GM19397 (cell line): Measurements from ENCODE around the gene TALDO1.

Experiments used
- ATAC-seq: cut with Tn5 transposase; IDR thresholded peaks from one replicate; pipeline ENCODE4 v1.9.1; 2021; ENCODE audit warnings: mild to moderate bottlenecking, moderate library complexity; ENCODE audit not compliant: unreplicated experiment

TALDO1 gene

DNA sequence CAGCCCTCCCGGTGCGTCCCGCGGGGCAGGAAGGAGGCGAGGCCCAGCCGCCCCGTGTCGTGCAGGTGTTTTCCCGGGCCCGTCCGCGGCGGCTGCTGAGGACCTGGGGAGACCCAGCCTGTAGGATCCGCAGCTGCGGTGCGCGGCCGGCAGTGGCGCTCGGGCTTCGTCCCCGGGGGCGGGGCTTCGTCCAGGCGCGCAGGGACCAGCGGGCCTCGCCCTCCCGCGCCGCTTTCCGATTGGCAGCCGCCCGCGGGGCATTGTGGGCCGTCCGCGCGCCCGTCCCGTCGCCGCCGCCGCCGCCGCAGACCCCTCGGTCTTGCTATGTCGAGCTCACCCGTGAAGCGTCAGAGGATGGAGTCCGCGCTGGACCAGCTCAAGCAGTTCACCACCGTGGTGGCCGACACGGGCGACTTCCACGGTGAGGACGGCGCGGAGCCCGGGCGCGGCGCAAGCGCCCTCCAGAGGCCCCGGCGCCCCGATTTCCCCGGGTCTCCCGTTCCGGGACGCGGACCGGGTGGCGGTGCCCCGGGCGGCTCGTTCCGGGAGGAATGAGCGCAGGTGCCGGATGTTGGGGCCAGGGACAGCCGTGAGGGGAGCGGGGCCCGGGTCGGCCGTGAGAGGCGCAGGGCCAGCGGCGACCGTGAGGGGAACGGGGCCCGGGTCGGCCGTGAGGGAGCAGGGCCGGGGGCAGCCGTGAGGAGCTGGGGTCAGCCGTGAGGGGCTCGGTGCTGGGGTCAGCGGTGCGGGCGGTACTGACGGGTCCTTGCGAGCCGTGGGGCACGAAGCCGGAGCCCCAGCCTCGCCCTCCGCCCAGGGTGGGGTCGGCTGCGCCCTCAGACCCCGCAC is at the start of gene TALDO1:
TALDO1 (plus strand) TSS at position 307 of the 849 bp plus-strand sequence; CDS start at position 325, 18 bp downstream.
- ATAC-seq: peak; percentile 92

DNA sequence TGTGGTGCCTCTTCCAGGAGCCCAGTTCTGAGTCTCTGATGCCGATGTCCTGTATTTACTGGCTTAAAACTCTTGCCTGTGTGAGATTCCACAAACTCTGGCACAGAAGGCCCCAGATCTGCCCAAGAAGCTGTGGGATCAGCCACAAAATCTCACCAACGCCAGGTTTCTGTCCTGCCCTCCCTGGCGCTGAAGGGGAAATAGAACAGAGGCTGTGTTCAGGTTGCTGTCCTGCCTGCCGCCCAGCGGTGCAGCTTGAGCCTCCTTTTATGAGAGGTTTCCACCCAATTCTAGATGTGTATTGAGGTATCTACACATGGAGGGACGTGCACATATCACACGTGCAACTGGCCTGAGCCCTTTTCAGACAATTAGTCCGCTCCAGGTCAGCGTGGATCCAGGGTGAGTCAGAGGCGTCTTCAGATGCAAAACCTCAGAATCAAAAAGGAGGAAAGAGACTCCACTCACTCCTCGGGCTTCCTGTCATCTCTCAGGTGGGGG is 49.4 kb upstream of the TALDO1 start:
- no peak for ATAC-seq

DNA sequence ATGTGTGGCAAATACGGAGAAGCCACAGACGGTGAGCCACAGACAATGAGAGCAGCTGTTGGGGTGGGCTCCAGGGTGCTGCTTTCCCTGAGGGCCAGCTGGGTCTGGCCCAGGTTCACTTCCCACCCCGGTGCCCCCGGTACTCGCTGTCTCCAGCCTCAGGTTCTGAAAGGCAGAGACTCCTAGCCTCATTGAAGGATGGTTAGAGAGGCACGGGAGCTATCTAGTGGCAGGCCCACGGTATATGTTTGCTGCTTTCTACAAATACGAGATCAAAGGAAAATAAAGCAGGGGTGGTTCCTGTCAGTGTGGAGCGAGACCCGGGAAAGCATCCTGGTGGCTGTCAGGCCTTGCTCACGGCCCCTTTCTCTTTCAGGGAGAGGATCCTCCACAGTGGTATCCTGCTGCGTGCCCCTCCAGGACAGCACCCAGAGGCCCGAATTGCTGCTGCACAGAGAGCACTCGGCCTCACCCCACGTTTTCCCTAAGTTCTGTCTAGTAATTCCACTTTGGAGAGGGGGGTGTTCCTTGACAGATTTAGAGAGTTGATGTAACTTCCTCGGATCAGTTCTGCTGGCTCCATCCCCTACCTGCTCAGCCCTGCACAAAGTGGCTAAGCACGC is 48.7 kb upstream of the TALDO1 start:
- no peak for ATAC-seq

DNA sequence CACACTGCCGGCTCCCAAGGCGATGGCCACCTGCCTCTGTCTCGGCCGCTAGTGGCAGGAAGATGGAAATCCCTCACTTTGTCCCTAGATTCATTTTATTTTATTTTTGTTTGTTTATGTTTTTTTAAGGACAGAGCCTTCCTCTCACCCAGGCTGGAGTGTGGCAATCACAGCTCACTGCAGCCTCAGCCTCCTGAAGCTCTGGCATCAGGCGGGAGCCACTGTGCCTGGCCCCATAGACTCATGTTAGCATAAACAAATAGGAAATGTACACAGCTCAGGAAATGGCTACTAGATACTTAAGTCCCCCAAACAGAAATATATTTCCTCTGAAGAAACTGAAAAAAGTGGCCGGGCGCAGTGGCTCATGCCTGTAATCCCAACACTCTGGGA is 48.2 kb upstream of the TALDO1 start:
- no peak for ATAC-seq

DNA sequence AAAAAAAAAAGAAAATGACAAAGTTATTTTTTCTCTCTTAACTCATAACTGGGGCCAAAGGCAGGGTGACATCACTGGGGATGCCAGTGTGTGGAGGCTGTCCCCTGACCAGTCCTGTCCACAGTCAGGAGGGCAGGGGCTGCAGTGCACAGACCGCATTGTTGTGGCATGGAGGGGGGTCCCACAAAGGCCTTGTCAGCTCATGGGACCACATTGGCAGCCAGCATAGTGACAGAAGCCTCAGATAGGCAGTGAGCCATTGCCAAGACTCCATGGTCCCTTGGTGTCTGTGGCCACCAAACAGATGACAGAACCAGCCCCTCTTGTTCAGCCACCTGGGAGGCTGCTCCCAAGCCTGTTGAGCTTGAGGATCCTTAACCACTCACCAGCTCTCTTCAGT is 47.5 kb upstream of the TALDO1 start:
- no peak for ATAC-seq

DNA sequence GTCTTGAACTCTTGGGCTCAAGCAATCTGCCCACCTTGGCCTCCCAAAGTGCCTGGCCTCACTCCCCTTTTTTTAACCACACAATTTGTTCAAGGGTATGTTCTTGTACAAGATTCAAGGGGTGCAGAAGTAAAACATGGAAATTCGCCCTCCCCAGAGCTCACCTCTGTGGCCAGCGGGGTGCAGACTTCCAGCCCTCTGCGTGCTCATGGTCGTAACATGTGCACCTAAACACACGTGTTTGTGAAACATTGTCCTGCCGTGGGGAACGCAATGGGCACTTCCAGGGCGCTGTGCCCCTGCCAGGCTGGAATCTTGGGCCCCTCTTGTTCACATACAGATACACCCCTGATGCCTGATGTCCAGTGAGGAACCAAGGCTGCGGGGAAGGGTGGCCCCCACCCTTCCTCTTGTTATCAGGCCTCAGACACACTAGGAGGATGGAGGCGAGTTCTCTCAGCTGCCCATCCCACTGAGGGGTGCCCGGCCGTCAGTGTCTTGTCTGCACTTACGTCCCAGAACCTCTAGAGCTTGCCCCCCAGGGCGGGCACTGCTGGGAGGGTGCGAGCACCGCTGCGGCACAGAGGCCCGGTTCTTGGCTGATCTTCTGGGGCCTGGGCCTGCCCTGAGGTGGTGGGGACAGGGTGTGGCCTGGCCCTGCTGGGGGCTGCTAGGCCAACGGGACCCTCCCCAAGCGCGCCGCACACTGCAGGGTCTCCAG is 45.4 kb upstream of the TALDO1 start:
- no peak for ATAC-seq

DNA sequence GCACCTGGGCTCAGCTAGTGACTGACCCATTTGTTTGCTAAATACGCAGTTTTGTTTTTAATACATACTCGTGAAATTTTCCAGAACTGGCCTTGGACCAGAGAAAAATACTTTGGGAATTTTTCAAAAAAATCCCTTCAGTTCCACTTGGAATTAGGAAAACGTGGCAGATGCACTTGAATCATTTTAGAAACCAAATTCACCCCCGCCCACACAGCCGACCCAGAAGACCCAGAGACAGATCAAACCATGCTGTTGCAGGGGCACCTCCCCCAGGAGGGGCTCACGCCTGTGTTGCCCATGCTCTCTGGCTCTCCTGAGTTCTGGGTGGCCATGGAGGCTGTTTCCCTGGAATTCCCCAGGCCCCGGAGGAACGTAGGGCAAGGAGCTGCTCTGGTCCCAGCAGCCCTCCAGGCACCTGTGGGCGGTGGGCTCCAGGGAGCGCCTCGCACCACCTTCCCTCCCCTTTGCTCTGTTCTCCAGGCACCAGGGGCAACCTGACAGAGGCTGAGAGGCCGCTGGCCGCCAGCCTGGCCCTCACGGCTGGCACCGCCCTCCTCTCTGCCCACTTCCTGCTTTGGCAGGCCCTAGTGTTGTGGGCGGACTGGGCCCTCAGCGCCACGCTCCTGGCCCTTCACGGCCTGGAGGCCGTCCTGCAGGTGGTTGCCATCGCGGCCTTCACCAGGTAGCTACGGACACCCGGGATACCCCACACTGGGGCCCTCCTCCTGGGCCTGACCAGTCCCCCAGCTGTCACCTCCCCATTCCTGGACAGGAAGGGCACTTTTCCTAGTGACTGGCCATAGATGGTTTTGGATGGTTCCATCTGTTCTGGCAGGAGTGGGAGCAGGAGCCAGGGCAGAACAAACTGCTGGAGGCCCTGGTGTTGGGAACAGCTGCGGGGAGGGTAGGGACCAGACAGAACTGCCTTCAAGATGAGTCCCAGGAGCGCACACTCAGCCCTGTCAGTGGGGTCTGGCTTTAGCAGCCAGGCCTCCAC is 44.5 kb upstream of the TALDO1 start:
- no peak for ATAC-seq

DNA sequence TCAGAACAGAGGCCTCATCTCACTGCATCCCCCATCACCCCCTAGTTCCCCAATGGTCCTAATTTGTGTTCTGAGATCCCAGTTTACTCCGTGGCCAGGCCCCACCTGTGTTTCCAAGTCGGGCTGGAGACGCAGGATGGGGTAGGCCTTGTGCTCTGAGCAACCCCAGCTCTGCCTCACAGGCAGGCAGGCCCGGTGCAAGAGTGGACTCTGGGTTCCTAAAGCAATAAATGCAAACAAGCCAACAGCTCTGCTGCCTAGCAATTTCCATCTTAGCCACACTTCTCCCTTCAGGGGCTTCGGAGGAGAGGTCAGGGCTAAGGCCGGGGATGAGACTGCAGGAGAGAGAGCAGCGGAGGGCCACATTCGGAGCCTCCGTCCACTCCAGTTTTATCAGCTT is 43.8 kb upstream of the TALDO1 start:
- no peak for ATAC-seq

DNA sequence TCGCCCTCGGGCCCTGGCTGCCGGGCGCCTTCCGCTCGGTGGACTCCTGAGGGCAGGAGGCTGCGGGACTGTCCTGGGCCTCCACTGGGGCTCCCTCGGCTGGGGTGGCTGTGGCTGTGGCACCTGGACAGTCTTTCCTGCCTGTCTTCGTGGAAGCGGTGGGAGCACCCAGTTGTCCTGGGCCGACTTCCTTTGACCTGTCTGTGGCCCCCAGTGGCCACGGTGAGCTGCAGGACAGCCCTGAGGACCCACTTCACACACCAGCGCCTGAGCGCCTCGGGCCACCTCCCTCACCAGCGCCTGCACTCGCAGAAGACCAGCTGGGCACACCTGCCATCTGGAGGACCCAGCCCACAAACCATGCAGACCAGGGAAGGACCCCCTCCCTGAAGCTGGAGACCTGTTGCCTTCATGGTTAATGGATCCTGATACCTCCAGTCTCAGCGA is 43.0 kb upstream of the TALDO1 start:
- no peak for ATAC-seq

DNA sequence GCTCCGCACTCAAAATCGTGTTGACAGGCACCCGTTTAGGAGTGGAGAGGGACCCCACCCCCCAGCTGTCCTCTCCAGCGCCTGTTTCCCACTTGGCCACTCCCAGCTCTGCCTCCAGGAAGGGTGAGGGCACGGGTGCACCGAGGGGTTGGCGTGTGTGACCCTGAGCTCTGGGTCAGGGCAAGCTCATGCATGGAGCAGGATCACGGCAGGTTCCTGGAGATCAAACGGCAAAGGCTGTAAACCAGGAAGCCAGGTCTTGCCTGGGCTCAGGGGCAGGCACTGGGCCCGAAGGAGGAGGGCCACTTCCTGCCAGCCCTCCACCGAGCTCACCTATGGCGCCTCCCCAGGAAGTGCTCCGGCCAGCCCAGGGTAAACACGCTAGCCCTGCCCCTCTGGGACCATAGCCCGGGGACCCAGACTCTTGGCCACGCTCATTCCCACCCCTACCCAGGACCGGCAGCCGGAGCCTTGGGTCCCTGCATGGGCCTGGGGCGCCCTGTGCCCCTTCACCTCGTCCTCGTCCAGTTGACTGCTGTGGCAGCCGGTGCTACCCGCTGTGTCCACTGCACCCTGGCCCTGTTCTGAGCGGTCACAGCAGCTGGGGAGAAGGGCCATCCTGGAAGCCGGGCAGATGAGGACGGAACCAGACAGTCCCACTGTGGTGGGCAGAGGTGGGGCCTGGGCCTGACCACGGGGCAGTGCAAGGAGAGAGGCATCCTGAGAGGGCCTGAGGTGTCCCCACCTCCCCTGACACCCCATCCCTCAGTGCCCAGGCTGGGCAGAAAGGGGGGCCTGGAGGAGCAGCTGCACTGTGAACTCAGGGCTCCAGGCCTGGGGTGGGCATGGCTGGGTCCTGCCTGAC is 42.3 kb upstream of the TALDO1 start:
- no peak for ATAC-seq

DNA sequence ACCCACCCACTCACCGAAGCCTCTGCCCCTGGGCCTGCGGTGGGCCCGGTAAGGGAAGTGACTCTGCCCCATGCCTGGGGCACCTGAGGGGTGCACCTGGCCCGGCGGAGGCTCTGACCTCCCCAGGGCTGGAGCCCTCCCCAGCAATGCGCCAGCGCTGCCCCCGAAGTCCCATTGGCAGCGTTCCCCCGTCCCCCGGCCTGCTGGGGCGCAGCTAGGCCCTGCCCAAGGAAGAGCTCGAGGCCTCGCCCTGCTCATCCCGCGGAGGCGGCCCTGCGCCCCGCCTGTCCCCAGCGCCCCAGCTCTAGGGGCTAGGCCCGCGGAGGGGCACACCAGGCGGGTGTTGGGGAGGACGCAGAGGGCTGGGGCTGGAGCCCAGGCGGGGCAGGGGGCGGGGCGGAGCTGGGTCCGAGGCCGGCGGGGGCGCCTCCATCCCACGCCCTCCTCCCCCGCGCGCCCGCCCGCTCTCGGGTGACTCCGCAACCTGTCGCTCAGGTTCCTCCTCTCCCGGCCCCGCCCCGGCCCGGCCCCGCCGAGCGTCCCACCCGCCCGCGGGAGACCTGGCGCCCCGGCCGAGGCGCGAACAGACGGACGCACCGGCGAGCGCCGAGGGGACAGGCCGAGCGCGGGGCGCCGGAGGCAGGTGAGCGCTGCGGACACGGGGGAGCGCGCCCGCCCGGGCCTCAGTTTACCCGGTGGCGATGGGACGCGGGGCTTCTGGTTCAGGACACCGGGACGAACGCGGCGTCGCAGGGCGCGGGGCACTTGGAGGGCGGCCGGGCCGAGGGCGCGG is 41.4 kb upstream of the TALDO1 start, which contains the start of gene EPS8L2:
EPS8L2 (plus strand) TSS at position 586 of the 793 bp plus-strand sequence. CDS start 3,177 bp downstream, outside the sequence.
- no peak for ATAC-seq

DNA sequence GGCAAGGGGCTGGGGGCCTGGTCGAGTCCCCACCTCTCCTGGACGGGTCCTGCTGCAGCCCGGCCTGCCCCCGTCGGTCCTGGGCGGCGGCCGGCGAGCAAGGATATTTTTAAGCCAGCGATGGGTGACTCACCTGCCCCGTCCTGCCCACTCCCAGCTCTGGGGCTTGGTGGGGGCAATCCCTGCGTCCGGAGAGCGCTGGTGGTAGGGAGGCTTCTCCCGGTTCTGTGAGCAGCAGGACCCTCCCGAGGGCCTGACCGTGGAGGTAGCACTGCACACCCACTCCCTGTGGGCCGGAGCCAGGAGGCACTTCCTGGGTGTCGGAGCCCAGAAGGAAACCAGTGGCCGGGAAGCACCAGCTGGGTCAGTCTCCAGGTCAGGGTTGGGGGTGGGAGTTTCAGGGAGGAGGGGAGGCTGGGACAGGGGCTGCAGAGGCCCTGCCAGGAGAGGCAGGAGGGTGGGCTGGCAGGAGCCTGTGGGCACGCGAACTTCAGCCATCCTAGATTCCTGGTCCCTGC is 40.8 kb upstream of the TALDO1 start:
- ATAC-seq: no peak

DNA sequence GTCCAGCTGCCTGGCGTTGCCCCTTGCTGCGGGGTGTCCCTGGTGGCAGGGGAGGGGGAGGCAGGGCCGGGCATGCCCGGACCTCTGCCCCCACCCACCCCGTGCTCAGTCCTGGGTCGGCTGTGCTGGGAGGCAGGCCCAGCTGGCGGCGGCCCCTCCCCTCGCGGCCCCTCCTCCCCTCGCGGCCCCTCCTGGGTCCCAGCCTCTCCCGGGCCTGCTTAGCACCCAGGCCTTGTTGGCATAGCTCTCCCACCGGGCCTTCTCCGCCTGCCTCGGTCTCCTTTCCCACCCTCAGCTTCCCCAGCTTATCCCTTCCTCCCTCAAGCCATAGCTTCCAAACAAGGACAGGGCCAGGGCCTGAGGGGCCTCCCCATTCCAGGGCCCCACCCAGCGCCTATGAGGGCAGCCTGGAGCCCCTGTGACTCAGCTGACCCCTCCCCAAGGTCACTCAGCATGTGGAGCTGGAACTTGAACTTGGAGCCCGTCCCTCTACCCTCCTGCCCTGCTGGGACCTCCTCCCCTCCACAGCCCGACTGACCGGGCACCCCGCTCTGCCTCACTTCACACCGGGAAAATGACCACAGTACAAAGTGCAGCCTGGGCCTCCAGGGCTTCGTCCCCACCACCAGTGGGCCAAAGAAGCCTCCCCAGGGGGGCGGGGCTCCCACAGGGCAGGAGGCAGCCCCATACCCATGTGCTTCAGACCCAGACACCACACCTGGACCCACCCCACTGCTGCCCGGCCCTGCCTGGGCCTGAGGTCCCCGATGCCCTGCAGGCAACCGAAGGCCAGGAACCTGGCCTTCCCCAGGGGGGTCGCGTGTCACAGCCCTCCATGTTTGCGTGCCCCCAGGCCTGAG is 40.1 kb upstream of the TALDO1 start:
- no peak for ATAC-seq

DNA sequence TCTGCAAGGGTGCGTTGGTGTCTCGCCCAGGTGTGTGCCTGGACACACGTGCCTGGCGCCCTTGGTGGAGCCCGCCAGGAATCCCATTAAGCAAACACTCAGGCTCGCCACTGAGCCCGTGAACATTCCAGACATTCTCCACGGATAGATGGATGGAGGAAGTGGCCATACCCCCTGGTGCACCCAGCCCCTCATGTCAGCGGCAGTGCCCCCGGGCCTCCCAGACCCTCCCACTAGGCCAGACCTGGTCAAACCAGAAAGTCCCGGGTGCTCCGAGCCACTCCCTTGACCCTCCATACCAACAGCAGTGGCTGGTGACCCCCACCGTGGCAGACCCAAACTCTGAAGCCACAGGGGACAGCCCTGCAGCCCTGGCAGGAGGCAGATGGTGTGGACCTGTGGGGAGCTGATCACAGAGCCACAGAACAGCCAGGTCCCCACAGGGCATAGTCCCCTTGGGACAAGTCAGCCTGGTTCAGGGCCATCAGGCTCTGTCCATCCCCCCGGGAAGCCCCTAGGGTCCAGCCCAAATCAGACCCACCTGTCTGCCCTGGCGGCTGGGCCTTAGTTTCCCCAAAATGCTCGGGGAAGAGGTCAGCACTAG is 39.3 kb upstream of the TALDO1 start:
- ATAC-seq: no peak

DNA sequence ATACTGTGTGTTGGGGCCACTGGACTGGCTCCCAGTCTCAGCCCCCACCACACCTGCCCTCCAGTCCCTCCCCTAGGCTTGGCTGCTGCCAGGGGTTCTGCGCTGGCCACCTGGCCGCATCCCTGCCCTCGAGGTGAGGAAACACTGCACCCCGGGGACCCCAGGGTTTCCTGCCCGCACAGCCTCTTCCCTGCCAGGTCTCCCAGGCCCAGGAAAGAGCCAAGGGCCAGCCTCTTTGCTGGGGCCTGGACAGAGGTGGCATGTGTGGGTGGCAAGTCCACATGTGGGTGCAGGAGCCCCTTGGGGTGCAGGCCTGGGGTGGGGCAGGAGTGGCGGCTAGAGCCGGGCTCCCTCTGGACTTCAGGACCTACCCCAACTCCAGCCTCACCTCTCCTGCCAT is 38.8 kb upstream of the TALDO1 start:
- no peak for ATAC-seq

DNA sequence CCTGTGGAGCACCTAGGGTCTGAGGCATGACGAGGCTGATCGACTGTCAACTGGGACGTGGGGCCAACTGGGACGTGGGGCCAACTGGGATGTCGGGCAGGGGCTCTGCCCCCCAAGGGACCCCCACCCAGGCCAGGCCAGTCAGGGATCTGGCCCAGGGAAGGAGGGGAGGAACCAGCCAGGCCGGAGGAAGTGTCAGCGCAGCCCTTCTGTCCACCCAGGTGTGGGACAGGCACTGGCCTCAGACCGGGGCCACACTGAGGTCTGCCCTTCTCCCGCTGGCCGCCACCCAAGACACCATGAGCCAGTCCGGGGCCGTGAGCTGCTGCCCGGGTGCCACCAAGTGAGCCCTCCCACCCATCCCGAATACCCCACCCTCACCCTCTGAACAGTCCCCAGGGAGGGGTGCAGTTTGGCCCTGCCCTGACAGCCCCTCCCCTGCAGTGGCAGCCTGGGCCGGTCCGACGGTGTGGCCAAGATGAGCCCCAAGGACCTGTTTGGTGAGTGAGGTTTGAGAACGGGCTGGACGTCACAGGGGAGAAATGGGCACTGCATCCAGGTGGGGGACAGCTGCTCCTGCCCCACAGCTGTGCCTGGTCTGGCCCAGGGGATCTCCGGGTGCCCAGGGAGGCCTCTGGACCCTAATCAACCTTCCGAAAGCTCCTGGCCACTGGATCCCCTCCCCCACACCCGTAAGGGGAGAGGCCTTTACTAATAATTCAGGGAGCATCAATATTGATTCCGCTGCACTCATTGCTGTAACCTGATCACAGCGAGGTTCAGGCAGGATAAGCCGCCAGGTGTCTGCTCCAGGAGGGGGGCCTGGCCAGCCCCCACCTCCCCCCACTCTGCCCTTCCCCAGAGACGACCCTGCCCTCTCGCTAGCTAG is 37.9 kb upstream of the TALDO1 start:
- ATAC-seq: no peak
